ENCODE measurements around the gene SLC5A4.
"Not testable (repeated sequence)": the region's sequence is repeated elsewhere in the genome, so short reads cannot be mapped to it uniquely, and the experiment has no call there.

SLC5A4 gene

GRCh38 chr22:32255217-32255616, at the start of gene SLC5A4:
TSS of gene SLC5A4 (minus strand) at chr22:32255347. CDS start at chr22:32255329, 18 bp downstream.
- FAIRE-seq: no peak

GRCh38 chr22:32293921-32294320, 38.8 kb upstream of the SLC5A4 start:
- not testable (repeated sequence) for FAIRE-seq

- no peak for FAIRE-seq
Observed at GRCh38 chr22:32286290-32286840, 31.2 kb upstream of the SLC5A4 start.

- no peak for FAIRE-seq
Observed at GRCh38 chr22:32281072-32281471, 25.9 kb upstream of the SLC5A4 start.

- not testable (repeated sequence) for FAIRE-seq
Observed at GRCh38 chr22:32275353-32275752, 20.2 kb upstream of the SLC5A4 start.

- FAIRE-seq: no peak
Observed at GRCh38 chr22:32271389-32271788, 16.2 kb upstream of the SLC5A4 start.

GRCh38 chr22:32270641-32271369, 15.7 kb upstream of the SLC5A4 start:
- no peak for FAIRE-seq

GRCh38 chr22:32269316-32269715, 14.2 kb upstream of the SLC5A4 start:
- FAIRE-seq: no peak

GRCh38 chr22:32267011-32267410, 11.9 kb upstream of the SLC5A4 start:
- FAIRE-seq: no peak

GRCh38 chr22:32265882-32266767, 11.0 kb upstream of the SLC5A4 start:
- peak; percentile 75 for FAIRE-seq

- FAIRE-seq: not testable (repeated sequence)
Observed at GRCh38 chr22:32263678-32264077, 8.5 kb upstream of the SLC5A4 start.

GRCh38 chr22:32261306-32261705, 6.2 kb upstream of the SLC5A4 start:
- FAIRE-seq: no peak

- no peak for FAIRE-seq
Observed at GRCh38 chr22:32258791-32259190, 3.6 kb upstream of the SLC5A4 start.

- no peak for FAIRE-seq
Observed at GRCh38 chr22:32255726-32256125, 579 bp upstream of the SLC5A4 start.

- no peak for FAIRE-seq
Observed at GRCh38 chr22:32249231-32249630, 5.9 kb downstream of the SLC5A4 start.

GRCh38 chr22:32248276-32248675, 6.9 kb downstream of the SLC5A4 start:
- FAIRE-seq: no peak

- FAIRE-seq: no peak
Observed at GRCh38 chr22:32246166-32246565, 9.0 kb downstream of the SLC5A4 start.

GRCh38 chr22:32245042-32245441, 10.1 kb downstream of the SLC5A4 start:
- FAIRE-seq: no peak

- FAIRE-seq: no peak
Observed at GRCh38 chr22:32244547-32244946, 10.6 kb downstream of the SLC5A4 start.

- FAIRE-seq: no peak
Observed at GRCh38 chr22:32240461-32240860, 14.7 kb downstream of the SLC5A4 start.

- no peak for FAIRE-seq
Observed at GRCh38 chr22:32237906-32238305, 17.2 kb downstream of the SLC5A4 start.

GRCh38 chr22:32236970-32237369, 18.2 kb downstream of the SLC5A4 start:
- no peak for FAIRE-seq

GRCh38 chr22:32233091-32233490, 22.1 kb downstream of the SLC5A4 start:
- no peak for FAIRE-seq
